IPS-11a (cell line): ENCODE data around the gene APOOL.
"Not testable (repeated sequence)": the region's sequence is repeated elsewhere in the genome, so short reads cannot be mapped to it uniquely, and the experiment has no call there.

Experiments
- H3K4me3 ChIP-seq: one replicate; pipeline ENCODE4 v1.5.1; 2013; ENCODE audit warnings: low read depth, low read length, control low read depth

The APOOL gene, protein sequence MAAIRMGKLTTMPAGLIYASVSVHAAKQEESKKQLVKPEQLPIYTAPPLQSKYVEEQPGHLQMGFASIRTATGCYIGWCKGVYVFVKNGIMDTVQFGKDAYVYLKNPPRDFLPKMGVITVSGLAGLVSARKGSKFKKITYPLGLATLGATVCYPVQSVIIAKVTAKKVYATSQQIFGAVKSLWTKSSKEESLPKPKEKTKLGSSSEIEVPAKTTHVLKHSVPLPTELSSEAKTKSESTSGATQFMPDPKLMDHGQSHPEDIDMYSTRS

DNA sequence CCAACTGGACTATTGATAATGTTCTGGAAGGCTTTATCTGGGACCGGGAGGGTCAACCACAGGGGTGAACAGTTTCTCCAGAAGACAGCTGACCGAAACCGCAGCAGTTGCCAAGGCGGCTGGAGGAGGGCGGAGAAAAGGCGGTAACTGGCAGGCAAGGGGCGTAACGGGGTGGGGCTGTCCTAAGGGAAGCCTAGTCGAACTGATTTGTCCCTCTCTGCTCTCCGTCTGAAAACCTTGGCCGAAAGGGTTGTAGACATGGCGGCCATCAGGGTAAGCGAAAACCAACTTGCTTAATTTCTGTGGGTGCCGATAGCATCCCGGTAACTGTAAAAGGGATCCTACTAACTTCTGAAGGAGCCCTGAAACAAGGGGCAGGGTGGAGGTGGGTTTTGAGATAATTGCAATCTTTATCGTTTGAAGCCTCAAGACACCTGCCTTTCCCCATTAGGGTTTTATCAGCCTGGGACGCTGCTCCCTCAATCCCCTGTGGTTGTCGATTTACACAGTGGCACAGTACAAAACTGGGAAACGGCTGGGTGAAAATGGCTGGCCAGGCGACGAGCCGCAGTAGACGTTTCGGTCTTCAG, at the start of gene APOOL:
APOOL (plus strand) TSS at position 223 of the 590 bp plus-strand sequence; CDS start at position 259, 36 bp downstream.
- peak within 1 kb of the TSS; percentile 72 for H3K4me3 ChIP-seq

DNA sequence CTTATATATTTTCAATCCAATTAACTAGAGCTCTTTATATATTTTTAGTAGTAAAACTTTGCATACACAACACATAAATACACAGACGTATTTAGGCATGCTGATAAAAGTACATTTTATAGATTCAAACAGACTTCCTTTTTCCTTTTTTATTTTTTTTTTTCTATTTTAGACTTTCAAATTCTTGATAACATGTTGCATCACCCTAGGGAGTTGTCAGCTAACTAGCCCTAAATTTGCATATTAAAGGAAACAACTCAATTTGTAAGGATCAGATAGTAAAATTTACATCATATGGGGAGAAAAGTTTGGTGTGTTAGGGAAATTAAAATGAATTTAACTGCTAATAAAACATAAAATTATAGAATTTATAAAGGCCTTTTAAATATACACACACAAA, 47.4 kb upstream of the APOOL start:
- no peak overlapping the region for H3K4me3 ChIP-seq

DNA sequence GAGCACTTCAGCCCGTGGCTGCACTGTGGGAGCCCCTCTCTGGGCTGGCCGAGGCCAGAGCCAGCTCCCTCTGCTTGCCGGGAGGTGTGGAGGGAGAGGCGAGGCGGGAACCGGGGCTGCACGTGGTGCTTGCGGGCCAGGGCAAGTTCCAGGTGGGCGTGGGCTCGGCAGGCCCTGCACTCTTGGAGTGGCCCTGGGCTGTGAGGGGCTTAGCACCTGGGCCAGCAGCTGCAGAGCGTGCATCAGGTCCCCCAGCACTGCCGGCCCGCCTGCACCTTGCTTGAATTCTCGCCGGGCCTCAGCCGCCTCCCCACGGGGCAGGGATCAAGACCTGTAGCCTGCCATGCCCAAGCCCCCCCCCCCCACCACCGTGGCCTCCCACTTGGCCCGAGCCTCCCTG, 28.9 kb upstream of the APOOL start:
- no peak overlapping the region for H3K4me3 ChIP-seq

DNA sequence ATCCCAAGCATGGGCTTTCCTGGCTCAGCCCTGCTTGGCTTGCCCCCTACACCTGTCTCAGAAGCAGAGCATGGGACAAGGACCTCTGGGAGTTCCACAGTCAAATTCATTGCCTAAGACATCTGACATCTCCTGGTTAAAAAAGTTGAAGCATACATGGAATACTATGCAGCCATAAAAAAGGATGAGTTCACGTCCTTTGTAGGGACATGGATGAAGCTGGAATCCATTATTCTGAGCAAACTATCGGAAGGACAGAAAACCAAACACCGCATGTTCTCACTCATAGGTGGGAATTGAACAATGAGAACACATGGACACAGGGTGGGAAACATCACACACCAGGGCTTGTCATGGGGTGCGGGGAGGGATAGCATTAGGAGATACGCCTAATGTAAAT, 11.9 kb upstream of the APOOL start:
- H3K4me3 ChIP-seq: not testable (repeated sequence)

DNA sequence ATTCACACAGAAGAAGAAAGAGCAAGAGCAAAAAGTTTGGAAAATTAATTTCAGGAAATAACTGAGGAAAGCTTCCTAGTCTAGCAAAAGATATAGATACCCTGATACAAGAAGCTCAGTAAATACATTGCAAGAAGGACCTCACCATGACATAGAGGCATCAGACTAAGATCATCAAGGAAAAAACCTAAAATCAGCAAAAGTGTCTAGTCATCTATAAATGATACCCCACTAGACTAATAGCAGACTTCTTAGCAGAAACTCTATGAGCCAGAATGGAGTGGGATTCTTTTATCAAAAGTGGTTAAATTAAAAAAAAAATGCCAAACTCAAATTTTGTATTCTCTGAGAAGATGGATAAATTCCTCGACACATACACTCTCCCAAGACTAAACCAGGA, 10.5 kb upstream of the APOOL start:
- no peak overlapping the region for H3K4me3 ChIP-seq

DNA sequence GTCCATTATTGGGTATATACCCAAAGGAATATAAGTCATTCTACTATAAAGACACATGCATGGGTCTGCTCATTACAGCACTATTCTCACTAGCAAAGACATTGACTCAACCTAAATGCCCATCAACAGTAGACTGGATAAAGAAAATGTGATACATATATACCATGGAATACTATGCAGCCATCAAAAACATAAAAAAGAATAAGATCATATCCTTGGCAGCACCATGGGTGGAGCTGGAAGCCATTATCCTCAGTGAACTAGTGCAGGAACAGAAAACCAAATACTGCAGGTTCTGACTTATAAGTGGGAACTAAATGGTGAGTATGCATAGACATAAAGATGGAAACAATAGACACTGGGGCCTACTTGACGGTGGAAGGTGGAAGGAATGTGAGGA, 2.3 kb upstream of the APOOL start:
- no peak overlapping the region for H3K4me3 ChIP-seq

DNA sequence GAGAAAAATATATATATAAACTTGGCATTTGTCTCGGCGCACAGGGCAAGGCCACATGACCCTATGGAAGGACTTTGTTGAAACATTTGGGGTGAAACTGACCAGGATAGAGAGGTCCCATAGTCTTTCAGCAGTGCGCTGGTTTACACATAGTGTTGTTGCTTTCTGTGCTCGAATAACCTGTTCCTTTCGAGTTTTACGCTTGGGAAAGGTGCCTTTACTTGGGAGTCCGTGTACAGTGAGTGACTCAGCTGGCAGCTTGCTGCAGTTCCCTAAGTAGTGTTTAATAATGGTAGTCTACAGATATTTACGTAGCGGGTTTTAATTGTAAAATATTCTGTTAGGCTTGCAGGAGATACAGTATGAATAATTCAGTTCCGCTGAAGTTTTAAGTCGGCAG, 578 bp downstream of the APOOL start:
- H3K4me3 ChIP-seq: peak overlapping the region; percentile 72

DNA sequence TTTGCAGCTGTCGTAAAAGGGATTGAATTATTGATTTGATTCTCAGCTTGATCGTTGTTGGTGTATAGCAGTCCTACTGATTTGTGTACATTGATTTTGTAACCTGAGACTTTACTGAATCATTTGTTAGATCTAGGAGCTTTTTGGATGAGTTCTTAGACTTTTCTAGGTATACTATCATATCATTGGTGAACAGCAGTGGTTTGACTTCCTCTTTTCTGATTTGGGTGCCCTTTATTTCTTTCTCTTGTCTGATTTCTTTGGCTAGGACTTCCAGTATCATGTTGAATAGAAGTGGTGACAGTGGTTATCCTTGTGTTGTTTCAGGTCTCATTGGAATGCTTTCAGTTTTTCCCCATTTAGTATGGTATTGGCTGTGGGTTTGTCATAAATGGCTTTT, 8.4 kb downstream of the APOOL start:
- no peak overlapping the region for H3K4me3 ChIP-seq

DNA sequence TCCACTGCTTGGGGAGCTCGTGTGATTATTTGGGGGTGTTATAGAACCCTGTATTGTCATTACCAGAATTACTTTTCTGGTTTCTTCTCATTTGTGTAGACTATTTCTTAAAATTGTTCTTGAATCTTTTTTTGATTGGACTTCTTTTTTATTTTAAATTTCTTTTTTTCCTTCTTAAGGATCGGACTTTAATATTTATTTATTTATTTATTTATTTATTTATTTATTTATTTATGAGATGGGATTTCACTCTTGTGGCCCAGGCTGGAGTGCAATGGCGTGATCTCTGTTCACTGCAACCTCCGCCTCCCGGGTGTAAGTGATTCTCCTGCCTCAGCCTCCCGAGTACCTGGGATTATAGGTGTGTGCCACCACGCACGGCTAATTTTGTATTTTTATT, 11.7 kb downstream of the APOOL start:
- not testable (repeated sequence) for H3K4me3 ChIP-seq

DNA sequence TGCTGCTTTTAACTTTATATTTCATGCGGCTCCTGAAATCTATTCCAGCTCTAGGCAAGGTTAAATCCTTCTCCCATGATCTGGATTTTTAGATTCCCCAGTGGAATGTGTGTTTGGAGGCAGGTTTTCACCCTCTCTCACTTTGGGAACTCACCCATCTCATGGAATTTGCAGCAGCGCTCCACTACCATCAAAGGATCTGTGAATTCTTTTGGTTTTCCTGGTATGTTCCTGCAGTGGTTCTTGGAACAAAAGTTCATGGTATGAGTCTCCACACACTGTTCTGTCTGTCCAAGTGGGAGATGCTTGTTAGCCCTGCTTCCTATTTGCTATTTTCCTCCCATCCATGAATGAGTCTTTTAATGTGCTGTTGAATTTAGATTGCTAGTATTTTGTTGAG, 14.0 kb downstream of the APOOL start:
- no peak overlapping the region for H3K4me3 ChIP-seq

DNA sequence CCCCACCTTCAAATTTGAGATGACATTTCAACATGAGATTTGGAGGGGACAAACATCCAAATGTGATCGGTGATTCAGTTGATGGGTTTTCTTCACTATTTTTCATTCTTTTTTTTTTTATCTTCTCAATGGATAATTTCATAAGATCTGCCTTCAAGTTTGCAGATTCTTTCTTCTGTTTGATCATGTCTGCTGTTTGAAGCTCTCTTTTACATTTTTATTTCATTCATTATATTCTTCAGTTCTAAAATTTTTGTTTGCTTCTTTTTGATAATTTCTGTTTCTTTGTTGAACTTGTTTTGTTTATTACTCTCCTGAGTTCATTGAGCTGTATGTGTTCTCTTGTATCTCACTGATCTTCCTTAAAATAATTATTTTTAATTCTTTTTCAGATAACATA, 14.8 kb downstream of the APOOL start:
- H3K4me3 ChIP-seq: no peak overlapping the region

DNA sequence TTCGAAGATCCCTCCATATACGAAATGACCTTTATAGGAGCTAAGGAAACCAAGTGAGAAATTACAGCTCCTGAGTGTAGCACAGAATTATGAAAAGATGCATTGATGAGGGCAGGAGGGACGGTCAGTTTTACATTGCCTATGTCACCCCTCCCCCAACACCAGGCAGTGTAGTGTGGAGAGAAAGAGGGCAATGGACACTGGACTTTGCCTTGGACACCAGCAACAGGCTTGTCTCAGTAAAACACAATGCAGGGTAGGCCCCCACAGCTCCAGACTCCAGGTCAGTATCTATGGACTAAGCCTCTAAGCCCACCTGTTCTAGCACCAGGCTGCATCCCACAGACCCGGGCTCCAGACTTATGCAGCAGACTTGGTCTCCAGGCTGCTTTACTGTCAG, 16.5 kb downstream of the APOOL start:
- H3K4me3 ChIP-seq: no peak overlapping the region

DNA sequence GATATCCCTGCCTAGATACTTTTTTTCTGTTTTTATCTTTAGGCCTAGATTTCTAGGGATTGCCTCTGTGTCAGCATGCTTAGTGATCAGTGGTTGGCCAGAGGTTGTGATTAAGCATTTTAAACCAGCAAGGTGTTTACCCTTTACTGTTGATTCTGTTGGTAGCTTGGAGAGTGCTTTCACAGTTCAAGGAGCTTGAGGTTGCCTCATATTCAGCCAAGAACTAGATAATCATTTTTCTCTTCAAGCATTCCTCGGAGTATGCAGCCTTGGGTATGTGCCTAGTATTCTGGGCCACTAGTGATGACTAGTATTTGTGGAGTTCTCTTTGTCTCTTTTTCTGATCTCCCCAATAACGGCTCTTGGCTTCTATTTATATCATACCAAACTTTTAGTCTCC, 20.4 kb downstream of the APOOL start:
- H3K4me3 ChIP-seq: no peak overlapping the region

DNA sequence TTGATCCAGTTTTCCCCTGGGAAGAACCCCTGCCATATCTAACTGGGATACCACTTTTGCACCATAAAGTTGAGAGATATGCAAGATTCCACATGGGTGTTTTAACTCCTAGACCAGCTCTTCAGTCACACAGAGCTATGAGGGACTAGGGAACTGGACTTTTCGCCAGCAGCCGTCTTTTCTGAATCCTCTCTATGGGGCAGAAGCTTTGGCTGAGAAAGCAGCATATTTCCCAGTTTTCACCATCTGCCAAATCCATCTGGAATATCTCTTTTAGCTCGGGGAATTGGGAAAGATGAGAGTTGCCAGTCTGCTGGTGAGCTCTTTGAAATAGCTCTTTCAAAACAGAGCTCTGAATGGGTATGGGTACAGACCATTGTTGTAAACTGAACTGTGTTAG, 20.9 kb downstream of the APOOL start:
- no peak overlapping the region for H3K4me3 ChIP-seq

DNA sequence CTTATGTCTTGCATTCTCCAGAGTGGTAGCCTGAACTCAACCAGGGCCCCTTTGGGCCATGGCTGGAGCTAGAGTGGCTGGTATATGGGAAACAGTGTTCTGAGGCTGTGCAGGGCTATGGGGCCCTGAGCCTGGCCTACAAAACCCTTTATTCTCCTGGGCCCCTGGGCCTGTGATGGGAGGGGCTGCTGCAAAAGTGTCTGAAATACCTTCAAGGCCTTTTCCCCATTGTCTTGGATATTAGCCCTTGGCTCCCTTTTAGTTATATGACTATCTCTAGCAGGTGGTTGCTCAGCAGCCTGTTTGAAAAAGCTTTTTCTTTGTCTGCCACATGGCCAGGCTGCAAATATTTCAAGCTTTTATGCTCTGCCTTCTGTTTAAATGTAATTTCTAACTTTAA, 22.5 kb downstream of the APOOL start:
- H3K4me3 ChIP-seq: no peak overlapping the region

DNA sequence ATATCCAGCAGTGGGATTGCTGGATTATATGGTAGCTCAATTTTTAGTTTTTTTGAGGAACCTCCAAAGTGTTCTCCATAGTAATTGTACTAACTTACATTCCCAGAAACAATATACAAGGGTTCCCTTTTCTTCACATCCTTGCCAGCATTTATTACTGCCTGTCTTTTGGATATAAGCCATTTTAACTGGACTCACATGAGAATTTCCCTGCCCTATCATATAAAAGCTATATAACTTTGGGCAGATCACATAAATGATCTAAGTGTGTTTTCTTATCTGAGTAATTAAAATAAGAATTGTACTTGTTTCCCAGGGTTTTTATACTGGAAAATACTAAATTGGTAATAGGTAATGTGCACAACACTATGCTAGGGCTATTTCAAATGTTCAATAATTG, 25.4 kb downstream of the APOOL start:
- H3K4me3 ChIP-seq: no peak overlapping the region

DNA sequence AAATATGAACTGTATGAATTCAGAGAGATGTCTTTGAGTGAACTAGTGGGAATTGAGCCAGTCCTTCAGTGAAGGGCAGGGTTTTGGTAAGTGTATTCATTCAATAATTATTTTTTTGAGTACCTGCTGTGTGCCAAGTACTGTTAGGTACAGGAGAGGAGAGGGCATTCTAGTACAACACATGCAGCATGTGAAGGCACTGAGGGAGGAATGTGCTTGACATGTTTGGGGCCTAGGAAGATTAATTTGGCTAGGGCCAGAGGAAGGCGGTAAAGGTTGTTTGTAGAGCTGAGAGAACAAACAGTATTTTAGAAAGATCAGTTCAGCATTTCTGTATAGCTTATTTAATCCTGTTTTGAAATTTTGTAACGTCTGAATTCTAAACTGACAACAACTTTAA, 27.8 kb downstream of the APOOL start:
- no peak overlapping the region for H3K4me3 ChIP-seq

DNA sequence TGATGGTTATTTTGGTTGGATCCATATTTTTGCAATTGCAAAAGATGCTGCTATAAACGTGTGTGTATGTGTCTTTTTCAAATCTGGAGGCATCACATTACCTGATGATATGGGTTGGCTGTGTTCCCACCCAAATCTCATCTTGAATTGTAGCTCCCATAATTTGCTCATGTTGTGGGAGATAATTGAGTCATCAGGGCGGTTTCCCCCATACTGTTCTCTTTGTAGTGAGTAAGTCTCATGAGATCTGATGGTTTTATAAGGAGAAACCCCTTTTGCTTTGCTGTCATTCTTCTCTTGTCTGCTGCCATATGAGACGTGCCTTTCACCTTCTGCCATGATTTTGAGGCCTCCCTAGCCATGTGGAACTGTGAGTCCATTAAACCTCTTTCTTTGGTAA, 33.4 kb downstream of the APOOL start:
- no peak overlapping the region for H3K4me3 ChIP-seq

DNA sequence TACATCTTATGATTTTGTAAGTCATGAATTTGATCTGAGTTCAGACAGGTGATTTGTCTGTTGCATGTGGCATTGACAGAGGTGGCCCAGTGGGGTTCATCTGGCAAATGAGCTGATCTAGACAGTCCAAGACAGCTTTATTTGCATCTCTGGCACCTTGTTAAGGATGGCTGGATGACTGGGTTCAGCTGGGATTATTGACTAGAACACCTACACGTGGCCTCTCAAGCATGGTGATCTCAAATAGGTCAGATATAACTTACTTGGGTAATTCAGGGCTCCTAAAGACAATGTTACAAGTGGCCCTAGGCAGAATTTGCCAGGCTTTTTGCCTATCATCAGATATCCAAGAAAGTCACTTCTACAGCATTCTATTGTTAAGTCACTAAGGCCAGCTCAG, 48.0 kb downstream of the APOOL start:
- H3K4me3 ChIP-seq: no peak overlapping the region

DNA sequence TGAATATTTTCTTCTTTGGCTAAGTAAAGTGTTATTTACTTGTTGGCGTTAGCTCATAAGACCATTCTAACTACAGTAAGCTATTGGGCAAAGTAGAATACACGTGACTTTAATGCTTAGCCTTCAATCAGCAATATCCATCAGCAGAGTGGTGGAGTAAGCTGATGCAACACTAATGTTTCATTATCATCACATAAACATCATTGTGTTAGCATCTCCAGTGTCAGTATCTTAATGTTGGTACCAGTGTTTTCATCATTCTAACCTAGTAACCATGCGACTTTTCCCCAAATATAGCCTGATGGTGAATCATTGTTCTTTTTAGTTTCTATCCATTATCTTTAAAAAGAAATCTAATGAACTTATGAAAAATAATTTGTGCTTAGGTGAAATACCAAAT, 48.5 kb downstream of the APOOL start:
- H3K4me3 ChIP-seq: no peak overlapping the region

DNA sequence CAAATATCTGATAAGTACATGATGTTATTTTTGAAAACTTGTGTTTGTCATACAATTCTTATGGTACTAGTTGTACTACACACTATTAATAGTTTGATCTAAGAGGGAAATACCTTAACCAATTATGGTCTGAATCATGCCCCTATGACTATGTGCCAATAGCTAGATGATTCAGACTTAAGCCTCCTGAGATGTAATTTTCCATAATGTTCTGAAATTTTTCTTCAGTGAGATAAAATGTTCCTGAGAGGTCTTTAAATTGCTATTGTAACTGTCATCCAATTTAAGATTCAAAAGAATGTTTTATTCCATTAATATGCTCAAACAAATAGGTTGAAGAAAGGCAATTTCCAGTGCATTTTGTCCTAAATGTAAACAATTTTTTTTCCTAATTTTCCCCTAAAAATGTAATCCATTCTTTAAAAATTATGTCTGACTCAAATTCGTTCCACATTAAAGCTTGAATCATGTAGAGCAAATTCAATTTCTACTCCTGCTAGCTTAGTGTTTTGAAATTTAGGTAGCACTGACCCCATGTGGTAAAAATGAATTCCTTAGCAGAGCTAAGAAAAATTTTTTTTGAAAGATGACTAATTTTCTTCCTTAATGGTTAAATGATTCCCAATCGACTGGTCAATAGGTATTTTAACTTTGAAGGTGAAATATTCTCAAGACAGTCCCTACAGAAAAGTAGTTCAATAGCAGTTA, 49.1 kb downstream of the APOOL start:
- H3K4me3 ChIP-seq: no peak overlapping the region

DNA sequence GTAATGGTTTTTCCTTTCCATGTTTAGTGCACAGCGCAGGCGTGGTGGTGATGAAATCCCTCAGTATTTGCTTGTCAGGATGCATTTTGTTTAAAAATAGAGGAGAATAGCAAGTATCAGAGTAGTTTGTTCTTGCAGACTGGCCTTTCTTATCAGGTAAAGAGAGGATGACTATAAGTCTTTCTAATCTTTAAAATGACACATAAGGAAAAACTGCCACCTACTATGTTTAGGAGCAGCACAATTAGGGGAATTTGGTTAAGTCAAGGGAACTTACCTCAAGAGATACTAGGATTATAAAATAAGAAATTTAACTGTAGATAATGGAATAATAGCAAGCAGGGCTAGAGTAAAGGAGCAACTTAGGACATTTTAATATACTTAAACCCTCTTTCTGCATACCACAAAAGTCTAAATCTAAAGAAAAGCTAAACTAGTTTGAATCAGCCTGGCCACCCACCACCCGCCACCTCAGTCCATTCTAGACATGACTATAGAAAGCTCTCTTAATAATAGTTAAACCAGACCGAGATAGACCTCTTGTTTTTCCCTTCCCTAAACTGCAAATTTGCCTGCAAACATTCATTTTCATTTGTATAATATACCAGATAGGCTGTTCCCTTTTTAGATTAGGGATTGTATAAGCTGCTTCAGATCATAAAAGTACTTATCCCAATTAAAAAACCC, 62.0 kb downstream of the APOOL start:
- no peak overlapping the region for H3K4me3 ChIP-seq
